HepG2 (cell line): ENCODE results near the gene SLIT1. TPM values are rescaled to one million over a fixed set of nuclear protein-coding genes. Genes with fewer than 3 reads are reported as not detected.

Experiments
- FOXJ3 ChIP-seq: sonication (generic); formaldehyde crosslinking; IDR thresholded peaks from 2 replicates; pipeline ENCODE4 v1.4.0; 2020; ENCODE audit warnings: missing genetic modification reagents, mild to moderate bottlenecking, borderline replicate concordance
- GFI1 ChIP-seq: sonication (generic); formaldehyde crosslinking; IDR thresholded peaks from 2 replicates; pipeline ENCODE4 v1.5.0; 2020; ENCODE audit warnings: missing genetic modification reagents, mild to moderate bottlenecking, borderline replicate concordance
- HIC2 ChIP-seq: sonication (generic); formaldehyde crosslinking; IDR thresholded peaks from 2 replicates; pipeline ENCODE4 v1.9.0; 2022; ENCODE audit warnings: low read depth, missing genetic modification reagents
- ISL2 ChIP-seq: sonication (generic); formaldehyde crosslinking; IDR thresholded peaks from 2 replicates; pipeline ENCODE4 v1.5.0; 2020; ENCODE audit warnings: missing genetic modification reagents
- NFYC ChIP-seq: IDR thresholded peaks from 2 replicates; pipeline ENCODE4 v1.6.1; 2016; ENCODE audit warnings: missing genetic modification reagents, missing compliant biosample characterization
- NR2F2 ChIP-seq: IDR thresholded peaks from 2 replicates; pipeline ENCODE4 v1.6.1; 2012; ENCODE audit warnings: low read depth, inconsistent platforms, borderline replicate concordance
- NRL ChIP-seq: sonication (generic); formaldehyde crosslinking; IDR thresholded peaks from 2 replicates; pipeline ENCODE4 v1.5.0; 2020; ENCODE audit warnings: missing genetic modification reagents, mild to moderate bottlenecking, moderate library complexity, borderline replicate concordance
- PBX2 ChIP-seq: IDR thresholded peaks from 2 replicates; pipeline ENCODE4 v1.6.1; 2016; ENCODE audit warnings: control low read depth
- PHF21A ChIP-seq: sonication (generic); formaldehyde crosslinking; IDR thresholded peaks from 2 replicates; pipeline ENCODE4 v1.5.0; 2020; ENCODE audit warnings: mild to moderate bottlenecking, missing genetic modification reagents
- RBFOX2 ChIP-seq: fragments of 200-400 bp; formaldehyde crosslinking; IDR thresholded peaks from 2 replicates; pipeline ENCODE4 v1.6.1; 2017; ENCODE audit warnings: low read depth, mild to moderate bottlenecking, low read length
- TFDP2 ChIP-seq: sonication (generic); formaldehyde crosslinking; IDR thresholded peaks from 2 replicates; pipeline ENCODE4 v1.4.0; 2020; ENCODE audit warnings: missing genetic modification reagents
- ZBTB37 ChIP-seq: sonication (generic); formaldehyde crosslinking; IDR thresholded peaks from 2 replicates; pipeline ENCODE4 v1.4.0; 2020; ENCODE audit warnings: mild to moderate bottlenecking, missing genetic modification reagents
- ZBTB39 ChIP-seq: sonication (generic); formaldehyde crosslinking; IDR thresholded peaks from 2 replicates; pipeline ENCODE4 v1.5.0; 2020; ENCODE audit warnings: missing genetic modification reagents
- ZNF142 ChIP-seq: sonication (generic); formaldehyde crosslinking; IDR thresholded peaks from 2 replicates; pipeline ENCODE4 v1.4.0; 2020; ENCODE audit warnings: missing genetic modification reagents
- ZNF441 ChIP-seq: sonication (generic); formaldehyde crosslinking; IDR thresholded peaks from 2 replicates; pipeline ENCODE4 v1.7.0; 2021; ENCODE audit warnings: missing genetic modification reagents, borderline replicate concordance
- ZNF605 ChIP-seq: sonication (generic); formaldehyde crosslinking; IDR thresholded peaks from 2 replicates; pipeline ENCODE4 v1.8.0; 2022; ENCODE audit warnings: mild to moderate bottlenecking, missing genetic modification reagents
- polyA plus RNA-seq, 8 experiments: library from polyadenylated mRNA; depleted of rRNA in 3 of 8; stranded (reverse) in 7 of 8; unstranded in 1 of 8; fragments of >200 nt; fragmentation: Illumina TruSeq in 4 of 8; extraction: Trizol in 4 of 8; gene quantifications; 2 replicates each; pipeline versions ENCODE4 v1.2.1 to v1.2.3, GENCODE V29; 2011 to 2016; ENCODE audit warnings: low read depth in 4 of 8, missing spikeins in 1 of 8, mixed read lengths in 1 of 8; ENCODE audit not compliant: insufficient read depth in 1 of 8
- total RNA-seq, 5 experiments: library from RNA; depleted of rRNA; stranded (reverse); fragments of >200 nt; fragmentation: Illumina TruSeq; extraction: Trizol; gene quantifications; 2 replicates each; pipeline ENCODE4 v1.2.3, GENCODE V29; 2016; ENCODE audit warnings: low read depth in 1 of 5

Gene SLIT1
- total and polyA plus RNA-seq, 2 of the 13 experiments (the other 11 are each of a cell fraction or from before 2014, with no cell fraction given), result 0.09 to 0.33 TPM

GRCh38 chr10:96998329-96998888 lies 187.3 kb downstream of the SLIT1 start (continued):
- TF ChIP-seq TFDP2 (CRISPR knock-in tag) (no peak), NR2F2 (no peak; the same call in 1 of the 2 replicates), HIC2 (CRISPR knock-in tag) (no peak), FOXJ3 (CRISPR knock-in tag) (no peak), NRL (CRISPR knock-in tag) (peak; percentile 76), PBX2 (CRISPR knock-in tag) (no peak), ZBTB37 (CRISPR knock-in tag) (0 out of 2 replicates have a peak, but pooled peaks have one; percentile 23), ZNF441 (no peak), ZNF605 (CRISPR knock-in tag) (no peak), NFYC (CRISPR knock-in tag) (no peak), ZBTB39 (CRISPR knock-in tag) (no peak), ZNF142 (CRISPR knock-in tag) (no peak), GFI1 (CRISPR knock-in tag) (0 out of 2 replicates have a peak, but pooled peaks have one; percentile 25), PHF21A (CRISPR knock-in tag) (no peak), RBFOX2 (no peak), ISL2 (no peak)
